ENCODE measurements around the gene SCYL1.

SCYL1 gene

DNA sequence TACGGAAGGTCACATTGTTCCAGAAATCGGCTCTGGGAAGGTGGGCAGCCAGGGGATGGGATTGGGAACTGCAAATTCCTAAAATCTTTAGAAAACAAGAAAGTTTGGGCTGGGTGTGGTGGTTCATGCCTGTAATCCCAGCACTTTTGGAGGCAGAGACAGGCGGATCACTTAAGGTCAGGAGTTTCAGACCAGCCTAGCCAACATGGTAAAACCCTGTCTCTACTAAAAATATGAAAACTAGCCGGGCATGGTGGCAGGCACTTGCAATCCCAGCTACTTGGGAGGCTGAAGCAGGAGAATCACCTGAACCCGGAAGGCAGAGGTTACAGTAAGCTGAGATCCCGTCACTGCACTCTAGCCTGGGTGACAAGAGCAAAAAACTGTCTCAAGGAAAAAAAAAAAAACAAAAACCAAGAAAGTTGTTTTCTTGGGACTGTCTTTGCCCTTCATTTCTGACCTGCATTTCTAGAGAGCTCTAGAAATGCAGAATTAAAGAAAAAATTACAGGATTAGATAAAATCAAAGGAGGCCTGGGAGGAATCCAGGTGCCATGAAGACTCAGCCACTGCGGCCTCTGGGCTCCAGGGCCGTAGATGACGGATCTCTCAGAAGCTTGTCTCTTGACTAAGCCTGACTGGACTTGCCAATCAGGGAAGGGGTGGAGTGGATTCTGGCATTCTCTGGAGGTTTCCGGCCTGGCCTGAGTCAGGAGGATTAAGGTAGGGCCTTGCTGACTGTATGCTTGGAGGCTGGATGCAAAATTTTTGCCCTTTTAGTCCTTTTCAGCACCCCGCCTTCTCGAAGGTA is 31.3 kb upstream of the SCYL1 start:
- peak; percentile 99 for DNase-seq (ENCODE audit: low read depth)

DNA sequence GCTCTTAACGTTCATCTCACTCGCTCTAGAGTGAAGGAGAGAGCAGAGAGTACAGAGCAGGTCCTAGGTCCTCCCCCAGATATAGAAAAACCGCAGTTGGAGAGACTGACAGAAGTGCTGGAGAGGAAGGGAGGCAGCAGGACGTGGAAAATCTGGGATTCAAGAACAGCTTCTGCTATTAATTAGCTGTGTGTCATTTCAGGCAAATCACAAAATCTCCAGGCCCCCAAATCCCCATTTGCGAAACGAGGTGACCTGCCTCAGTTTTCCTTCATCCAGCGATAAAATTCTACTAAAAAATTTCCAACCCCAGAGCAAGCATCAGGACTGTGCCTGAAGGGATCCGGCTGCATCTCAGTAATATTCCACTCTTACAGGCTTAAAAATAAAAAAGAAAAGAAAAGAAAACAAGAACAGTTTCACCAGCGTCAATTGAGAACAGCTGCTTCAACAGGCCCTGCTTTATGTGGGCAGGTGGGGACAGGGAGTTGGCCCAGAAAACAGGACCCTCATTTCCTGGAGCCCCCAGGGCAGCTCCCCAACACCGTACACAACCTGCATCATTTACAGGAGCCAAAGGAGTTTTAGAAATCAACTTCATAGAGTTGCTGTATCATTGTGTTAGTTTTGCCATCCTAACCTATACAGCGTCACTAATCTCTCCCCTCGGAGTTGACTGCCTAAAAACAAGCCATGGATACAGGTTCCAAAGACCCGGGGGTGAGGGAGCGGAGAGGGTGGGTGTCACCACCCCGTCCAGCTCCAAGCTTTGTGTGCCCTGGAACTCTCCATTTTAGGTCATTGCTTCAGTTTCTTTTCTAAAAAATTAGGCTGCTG is 28.4 kb upstream of the SCYL1 start:
- peak; percentile 51 for DNase-seq (ENCODE audit: low read depth)

DNA sequence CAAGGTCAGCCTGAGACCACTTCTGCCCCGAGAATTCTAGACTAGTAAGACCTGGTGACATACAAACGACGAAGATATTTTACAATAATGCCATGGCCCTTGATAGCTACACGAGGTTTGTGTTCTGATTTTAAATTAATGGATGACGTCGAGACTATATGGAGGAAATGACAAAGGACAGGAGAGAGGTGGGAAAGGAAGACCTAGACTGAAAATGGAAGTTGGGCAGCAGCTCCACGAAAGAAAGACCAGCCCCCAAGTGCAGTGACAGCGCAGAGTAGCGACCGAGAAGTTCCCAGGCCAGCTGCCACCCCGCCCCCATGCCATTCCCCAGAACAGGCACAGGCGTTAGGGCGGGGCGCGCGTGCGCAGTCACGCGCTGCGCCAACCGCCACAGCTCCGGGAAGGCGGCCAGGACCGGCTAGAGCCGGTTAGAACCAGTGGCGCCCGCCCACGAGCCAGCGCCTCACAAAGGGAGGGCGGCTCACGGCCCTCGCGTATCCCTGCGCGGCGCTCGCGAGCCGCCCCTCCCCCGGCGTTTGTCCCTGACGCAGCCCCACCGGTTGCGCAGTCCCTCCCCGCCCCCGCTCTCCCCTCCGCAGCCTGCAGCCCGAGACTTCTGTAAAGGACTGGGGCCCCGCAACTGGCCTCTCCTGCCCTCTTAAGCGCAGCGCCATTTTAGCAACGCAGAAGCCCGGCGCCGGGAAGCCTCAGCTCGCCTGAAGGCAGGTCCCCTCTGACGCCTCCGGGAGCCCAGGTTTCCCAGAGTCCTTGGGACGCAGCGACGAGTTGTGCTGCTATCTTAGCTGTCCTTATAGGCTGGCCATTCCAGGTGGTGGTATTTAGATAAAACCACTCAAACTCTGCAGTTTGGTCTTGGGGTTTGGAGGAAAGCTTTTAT is 27.5 kb upstream of the SCYL1 start:
- peak; percentile 98 for DNase-seq (ENCODE audit: low read depth)

DNA sequence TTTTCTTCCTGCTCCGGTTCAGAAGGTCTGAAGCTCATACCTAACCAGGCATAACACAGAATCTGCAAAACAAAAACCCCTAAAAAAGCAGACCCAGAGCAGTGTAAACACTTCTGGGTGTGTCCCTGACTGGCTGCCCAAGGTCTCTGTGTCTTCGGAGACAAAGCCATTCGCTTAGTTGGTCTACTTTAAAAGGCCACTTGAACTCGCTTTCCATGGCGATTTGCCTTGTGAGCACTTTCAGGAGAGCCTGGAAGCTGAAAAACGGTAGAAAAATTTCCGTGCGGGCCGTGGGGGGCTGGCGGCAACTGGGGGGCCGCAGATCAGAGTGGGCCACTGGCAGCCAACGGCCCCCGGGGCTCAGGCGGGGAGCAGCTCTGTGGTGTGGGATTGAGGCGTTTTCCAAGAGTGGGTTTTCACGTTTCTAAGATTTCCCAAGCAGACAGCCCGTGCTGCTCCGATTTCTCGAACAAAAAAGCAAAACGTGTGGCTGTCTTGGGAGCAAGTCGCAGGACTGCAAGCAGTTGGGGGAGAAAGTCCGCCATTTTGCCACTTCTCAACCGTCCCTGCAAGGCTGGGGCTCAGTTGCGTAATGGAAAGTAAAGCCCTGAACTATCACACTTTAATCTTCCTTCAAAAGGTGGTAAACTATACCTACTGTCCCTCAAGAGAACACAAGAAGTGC is 26.7 kb upstream of the SCYL1 start:
- DNase-seq (ENCODE audit: low read depth) = peak; percentile 70

DNA sequence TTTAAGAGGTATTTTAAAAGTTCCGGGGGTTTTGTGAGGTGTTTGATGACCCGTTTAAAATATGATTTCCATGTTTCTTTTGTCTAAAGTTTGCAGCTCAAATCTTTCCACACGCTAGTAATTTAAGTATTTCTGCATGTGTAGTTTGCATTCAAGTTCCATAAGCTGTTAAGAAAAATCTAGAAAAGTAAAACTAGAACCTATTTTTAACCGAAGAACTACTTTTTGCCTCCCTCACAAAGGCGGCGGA is 26.2 kb upstream of the SCYL1 start:
- no peak for DNase-seq (ENCODE audit: low read depth)

DNA sequence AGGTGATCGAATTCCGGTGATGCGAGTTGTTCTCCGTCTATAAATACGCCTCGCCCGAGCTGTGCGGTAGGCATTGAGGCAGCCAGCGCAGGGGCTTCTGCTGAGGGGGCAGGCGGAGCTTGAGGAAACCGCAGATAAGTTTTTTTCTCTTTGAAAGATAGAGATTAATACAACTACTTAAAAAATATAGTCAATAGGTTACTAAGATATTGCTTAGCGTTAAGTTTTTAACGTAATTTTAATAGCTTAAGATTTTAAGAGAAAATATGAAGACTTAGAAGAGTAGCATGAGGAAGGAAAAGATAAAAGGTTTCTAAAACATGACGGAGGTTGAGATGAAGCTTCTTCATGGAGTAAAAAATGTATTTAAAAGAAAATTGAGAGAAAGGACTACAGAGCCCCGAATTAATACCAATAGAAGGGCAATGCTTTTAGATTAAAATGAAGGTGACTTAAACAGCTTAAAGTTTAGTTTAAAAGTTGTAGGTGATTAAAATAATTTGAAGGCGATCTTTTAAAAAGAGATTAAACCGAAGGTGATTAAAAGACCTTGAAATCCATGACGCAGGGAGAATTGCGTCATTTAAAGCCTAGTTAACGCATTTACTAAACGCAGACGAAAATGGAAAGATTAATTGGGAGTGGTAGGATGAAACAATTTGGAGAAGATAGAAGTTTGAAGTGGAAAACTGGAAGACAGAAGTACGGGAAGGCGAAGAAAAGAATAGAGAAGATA is 25.7 kb upstream of the SCYL1 start, which contains the start of gene MALAT1:
Gene MALAT1 (plus strand): TSS at position 69 of the 736 bp plus-strand sequence.
- peak; percentile 94 for DNase-seq (ENCODE audit: low read depth)

DNA sequence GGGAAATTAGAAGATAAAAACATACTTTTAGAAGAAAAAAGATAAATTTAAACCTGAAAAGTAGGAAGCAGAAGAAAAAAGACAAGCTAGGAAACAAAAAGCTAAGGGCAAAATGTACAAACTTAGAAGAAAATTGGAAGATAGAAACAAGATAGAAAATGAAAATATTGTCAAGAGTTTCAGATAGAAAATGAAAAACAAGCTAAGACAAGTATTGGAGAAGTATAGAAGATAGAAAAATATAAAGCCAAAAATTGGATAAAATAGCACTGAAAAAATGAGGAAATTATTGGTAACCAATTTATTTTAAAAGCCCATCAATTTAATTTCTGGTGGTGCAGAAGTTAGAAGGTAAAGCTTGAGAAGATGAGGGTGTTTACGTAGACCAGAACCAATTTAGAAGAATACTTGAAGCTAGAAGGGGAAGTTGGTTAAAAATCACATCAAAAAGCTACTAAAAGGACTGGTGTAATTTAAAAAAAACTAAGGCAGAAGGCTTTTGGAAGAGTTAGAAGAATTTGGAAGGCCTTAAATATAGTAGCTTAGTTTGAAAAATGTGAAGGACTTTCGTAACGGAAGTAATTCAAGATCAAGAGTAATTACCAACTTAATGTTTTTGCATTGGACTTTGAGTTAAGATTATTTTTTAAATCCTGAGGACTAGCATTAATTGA is 25.0 kb upstream of the SCYL1 start:
- no peak for DNase-seq (ENCODE audit: low read depth)

DNA sequence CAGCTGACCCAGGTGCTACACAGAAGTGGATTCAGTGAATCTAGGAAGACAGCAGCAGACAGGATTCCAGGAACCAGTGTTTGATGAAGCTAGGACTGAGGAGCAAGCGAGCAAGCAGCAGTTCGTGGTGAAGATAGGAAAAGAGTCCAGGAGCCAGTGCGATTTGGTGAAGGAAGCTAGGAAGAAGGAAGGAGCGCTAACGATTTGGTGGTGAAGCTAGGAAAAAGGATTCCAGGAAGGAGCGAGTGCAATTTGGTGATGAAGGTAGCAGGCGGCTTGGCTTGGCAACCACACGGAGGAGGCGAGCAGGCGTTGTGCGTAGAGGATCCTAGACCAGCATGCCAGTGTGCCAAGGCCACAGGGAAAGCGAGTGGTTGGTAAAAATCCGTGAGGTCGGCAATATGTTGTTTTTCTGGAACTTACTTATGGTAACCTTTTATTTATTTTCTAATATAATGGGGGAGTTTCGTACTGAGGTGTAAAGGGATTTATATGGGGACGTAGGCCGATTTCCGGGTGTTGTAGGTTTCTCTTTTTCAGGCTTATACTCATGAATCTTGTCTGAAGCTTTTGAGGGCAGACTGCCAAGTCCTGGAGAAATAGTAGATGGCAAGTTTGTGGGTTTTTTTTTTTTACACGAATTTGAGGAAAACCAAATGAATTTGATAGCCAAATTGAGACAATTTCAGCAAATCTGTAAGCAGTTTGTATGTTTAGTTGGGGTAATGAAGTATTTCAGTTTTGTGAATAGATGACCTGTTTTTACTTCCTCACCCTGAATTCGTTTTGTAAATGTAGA is 24.3 kb upstream of the SCYL1 start:
- DNase-seq (ENCODE audit: low read depth) = peak; percentile 46

DNA sequence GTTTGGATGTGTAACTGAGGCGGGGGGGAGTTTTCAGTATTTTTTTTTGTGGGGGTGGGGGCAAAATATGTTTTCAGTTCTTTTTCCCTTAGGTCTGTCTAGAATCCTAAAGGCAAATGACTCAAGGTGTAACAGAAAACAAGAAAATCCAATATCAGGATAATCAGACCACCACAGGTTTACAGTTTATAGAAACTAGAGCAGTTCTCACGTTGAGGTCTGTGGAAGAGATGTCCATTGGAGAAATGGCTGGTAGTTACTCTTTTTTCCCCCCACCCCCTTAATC is 23.8 kb upstream of the SCYL1 start:
- no peak for DNase-seq (ENCODE audit: low read depth)

DNA sequence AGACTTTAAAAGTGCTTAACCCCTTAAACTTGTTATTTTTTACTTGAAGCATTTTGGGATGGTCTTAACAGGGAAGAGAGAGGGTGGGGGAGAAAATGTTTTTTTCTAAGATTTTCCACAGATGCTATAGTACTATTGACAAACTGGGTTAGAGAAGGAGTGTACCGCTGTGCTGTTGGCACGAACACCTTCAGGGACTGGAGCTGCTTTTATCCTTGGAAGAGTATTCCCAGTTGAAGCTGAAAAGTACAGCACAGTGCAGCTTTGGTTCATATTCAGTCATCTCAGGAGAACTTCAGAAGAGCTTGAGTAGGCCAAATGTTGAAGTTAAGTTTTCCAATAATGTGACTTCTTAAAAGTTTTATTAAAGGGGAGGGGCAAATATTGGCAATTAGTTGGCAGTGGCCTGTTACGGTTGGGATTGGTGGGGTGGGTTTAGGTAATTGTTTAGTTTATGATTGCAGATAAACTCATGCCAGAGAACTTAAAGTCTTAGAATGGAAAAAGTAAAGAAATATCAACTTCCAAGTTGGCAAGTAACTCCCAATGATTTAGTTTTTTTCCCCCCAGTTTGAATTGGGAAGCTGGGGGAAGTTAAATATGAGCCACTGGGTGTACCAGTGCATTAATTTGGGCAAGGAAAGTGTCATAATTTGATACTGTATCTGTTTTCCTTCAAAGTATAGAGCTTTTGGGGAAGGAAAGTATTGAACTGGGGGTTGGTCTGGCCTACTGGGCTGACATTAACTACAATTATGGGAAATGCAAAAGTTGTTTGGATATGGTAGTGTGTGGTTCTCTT is 23.2 kb upstream of the SCYL1 start:
- peak; percentile 44 for DNase-seq (ENCODE audit: low read depth)

DNA sequence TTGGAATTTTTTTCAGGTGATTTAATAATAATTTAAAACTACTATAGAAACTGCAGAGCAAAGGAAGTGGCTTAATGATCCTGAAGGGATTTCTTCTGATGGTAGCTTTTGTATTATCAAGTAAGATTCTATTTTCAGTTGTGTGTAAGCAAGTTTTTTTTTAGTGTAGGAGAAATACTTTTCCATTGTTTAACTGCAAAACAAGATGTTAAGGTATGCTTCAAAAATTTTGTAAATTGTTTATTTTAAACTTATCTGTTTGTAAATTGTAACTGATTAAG is 22.7 kb upstream of the SCYL1 start:
- no peak for DNase-seq (ENCODE audit: low read depth)

DNA sequence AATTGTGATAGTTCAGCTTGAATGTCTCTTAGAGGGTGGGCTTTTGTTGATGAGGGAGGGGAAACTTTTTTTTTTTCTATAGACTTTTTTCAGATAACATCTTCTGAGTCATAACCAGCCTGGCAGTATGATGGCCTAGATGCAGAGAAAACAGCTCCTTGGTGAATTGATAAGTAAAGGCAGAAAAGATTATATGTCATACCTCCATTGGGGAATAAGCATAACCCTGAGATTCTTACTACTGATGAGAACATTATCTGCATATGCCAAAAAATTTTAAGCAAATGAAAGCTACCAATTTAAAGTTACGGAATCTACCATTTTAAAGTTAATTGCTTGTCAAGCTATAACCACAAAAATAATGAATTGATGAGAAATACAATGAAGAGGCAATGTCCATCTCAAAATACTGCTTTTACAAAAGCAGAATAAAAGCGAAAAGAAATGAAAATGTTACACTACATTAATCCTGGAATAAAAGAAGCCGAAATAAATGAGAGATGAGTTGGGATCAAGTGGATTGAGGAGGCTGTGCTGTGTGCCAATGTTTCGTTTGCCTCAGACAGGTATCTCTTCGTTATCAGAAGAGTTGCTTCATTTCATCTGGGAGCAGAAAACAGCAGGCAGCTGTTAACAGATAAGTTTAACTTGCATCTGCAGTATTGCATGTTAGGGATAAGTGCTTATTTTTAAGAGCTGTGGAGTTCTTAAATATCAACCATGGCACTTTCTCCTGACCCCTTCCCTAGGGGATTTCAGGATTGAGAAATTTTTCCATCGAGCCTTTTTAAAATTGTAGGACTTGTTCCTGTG is 22.1 kb upstream of the SCYL1 start:
- DNase-seq (ENCODE audit: low read depth) = peak; percentile 53

DNA sequence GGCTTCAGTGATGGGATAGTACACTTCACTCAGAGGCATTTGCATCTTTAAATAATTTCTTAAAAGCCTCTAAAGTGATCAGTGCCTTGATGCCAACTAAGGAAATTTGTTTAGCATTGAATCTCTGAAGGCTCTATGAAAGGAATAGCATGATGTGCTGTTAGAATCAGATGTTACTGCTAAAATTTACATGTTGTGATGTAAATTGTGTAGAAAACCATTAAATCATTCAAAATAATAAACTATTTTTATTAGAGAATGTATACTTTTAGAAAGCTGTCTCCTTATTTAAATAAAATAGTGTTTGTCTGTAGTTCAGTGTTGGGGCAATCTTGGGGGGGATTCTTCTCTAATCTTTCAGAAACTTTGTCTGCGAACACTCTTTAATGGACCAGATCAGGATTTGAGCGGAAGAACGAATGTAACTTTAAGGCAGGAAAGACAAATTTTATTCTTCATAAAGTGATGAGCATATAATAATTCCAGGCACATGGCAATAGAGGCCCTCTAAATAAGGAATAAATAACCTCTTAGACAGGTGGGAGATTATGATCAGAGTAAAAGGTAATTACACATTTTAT is 21.4 kb upstream of the SCYL1 start:
- no peak for DNase-seq (ENCODE audit: low read depth)

DNA sequence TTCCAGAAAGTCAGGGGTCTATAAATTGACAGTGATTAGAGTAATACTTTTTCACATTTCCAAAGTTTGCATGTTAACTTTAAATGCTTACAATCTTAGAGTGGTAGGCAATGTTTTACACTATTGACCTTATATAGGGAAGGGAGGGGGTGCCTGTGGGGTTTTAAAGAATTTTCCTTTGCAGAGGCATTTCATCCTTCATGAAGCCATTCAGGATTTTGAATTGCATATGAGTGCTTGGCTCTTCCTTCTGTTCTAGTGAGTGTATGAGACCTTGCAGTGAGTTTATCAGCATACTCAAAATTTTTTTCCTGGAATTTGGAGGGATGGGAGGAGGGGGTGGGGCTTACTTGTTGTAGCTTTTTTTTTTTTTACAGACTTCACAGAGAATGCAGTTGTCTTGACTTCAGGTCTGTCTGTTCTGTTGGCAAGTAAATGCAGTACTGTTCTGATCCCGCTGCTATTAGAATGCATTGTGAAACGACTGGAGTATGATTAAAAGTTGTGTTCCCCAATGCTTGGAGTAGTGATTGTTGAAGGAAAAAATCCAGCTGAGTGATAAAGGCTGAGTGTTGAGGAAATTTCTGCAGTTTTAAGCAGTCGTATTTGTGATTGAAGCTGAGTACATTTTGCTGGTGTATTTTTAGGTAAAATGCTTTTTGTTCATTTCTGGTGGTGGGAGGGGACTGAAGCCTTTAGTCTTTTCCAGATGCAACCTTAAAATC is 20.8 kb upstream of the SCYL1 start:
- peak; percentile 47 for DNase-seq (ENCODE audit: low read depth)

DNA sequence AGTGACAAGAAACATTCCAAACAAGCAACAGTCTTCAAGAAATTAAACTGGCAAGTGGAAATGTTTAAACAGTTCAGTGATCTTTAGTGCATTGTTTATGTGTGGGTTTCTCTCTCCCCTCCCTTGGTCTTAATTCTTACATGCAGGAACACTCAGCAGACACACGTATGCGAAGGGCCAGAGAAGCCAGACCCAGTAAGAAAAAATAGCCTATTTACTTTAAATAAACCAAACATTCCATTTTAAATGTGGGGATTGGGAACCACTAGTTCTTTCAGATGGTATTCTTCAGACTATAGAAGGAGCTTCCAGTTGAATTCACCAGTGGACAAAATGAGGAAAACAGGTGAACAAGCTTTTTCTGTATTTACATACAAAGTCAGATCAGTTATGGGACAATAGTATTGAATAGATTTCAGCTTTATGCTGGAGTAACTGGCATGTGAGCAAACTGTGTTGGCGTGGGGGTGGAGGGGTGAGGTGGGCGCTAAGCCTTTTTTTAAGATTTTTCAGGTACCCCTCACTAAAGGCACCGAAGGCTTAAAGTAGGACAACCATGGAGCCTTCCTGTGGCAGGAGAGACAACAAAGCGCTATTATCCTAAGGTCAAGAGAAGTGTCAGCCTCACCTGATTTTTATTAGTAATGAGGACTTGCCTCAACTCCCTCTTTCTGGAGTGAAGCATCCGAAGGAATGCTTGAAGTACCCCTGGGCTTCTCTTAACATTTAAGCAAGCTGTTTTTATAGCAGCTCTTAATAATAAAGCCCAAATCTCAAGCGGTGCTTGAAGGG is 20.0 kb upstream of the SCYL1 start:
- peak; percentile 39 for DNase-seq (ENCODE audit: low read depth)

DNA sequence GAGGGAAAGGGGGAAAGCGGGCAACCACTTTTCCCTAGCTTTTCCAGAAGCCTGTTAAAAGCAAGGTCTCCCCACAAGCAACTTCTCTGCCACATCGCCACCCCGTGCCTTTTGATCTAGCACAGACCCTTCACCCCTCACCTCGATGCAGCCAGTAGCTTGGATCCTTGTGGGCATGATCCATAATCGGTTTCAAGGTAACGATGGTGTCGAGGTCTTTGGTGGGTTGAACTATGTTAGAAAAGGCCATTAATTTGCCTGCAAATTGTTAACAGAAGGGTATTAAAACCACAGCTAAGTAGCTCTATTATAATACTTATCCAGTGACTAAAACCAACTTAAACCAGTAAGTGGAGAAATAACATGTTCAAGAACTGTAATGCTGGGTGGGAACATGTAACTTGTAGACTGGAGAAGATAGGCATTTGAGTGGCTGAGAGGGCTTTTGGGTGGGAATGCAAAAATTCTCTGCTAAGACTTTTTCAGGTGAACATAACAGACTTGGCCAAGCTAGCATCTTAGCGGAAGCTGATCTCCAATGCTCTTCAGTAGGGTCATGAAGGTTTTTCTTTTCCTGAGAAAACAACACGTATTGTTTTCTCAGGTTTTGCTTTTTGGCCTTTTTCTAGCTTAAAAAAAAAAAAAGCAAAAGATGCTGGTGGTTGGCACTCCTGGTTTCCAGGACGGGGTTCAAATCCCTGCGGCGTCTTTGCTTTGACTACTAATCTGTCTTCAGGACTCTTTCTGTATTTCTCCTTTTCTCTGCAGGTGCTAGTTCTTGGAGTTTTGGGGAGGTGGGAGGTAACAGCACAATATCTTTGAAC is 19.2 kb upstream of the SCYL1 start:
- peak; percentile 34 for DNase-seq (ENCODE audit: low read depth)
